Bronchial epithelial cell (primary cell): ENCODE results near the gene EPS8L1. TPM values are rescaled to one million over a fixed set of nuclear protein-coding genes. Genes with fewer than 3 reads are reported as not detected.

Source experiments
- DNase-seq: peaks from one replicate; pipeline ENCODE4 v3.0.0-alpha.2; 2010; ENCODE audit warnings: low read depth
- FAIRE-seq: peaks from 2 replicates; lab custom pipeline; 2011; peaks lifted over from hg19 to GRCh38; lab: Jason Lieb, UNC
- H3K27me3 ChIP-seq: 2 replicates; pipeline ENCODE4 v1.5.1; 2011; ENCODE audit warnings: low read length; ENCODE audit not compliant: control insufficient read depth, insufficient read depth
- H3K36me3 ChIP-seq: 2 replicates; pipeline ENCODE4 v1.5.1; 2011; ENCODE audit warnings: low read length; ENCODE audit not compliant: control insufficient read depth, insufficient read depth
- H3K4me3 ChIP-seq: 2 replicates; pipeline ENCODE4 v1.5.1; 2011; ENCODE audit warnings: mild to moderate bottlenecking, low read depth, low read length, control low read depth
- CTCF ChIP-seq: IDR thresholded peaks from 2 replicates; pipeline ENCODE4 v1.5.1; 2011; ENCODE audit warnings: mild to moderate bottlenecking, moderate library complexity, low read length, control low read depth, inconsistent platforms; ENCODE audit not compliant: insufficient read depth, severe bottlenecking
- total RNA-seq: library from RNA; depleted of rRNA; stranded (reverse); fragments of >200 nt; gene quantifications from 2 replicates; pipeline ENCODE4 v1.2.1, GENCODE V29; 2014

The EPS8L1 gene
- total RNA-seq, 1 donor from 2014 or later: 117 TPM

- TF ChIP-seq CTCF: no peak
- Histone ChIP-seq H3K4me3 (no peak overlapping the region), H3K36me3 (no peaks in the 10 kb centered on the region), H3K27me3 (no peaks in the 10 kb centered on the region)
- FAIRE-seq (no peak), DNase-seq (no peak)
Measured at GRCh38 chr19:55119053-55119452, 43.4 kb downstream of the EPS8L1 start.

GRCh38 chr19:55131421-55131820 lies 55.8 kb downstream of the EPS8L1 start:
- FAIRE-seq (no peak), DNase-seq (no peak)
- TF ChIP-seq CTCF: no peak
- Histone ChIP-seq H3K27me3 (peaks cover 4% of the 10 kb centered on the region), H3K4me3 (no peak overlapping the region), H3K36me3 (no peaks in the 10 kb centered on the region)

GRCh38 chr19:55132453-55133129 lies 56.9 kb downstream of the EPS8L1 start:
- no peak for FAIRE-seq
- TF ChIP-seq CTCF: no peak
- H3K4me3 ChIP-seq: no peak overlapping the region
- peaks cover 4% of the 10 kb centered on the region for H3K27me3 ChIP-seq
- DNase-seq: no peak
- H3K36me3 ChIP-seq: no peaks in the 10 kb centered on the region

- no peak for FAIRE-seq
- H3K27me3 ChIP-seq: peaks cover 4% of the 10 kb centered on the region
- no peaks in the 10 kb centered on the region for H3K36me3 ChIP-seq
- TF ChIP-seq CTCF: no peak
- no peak for DNase-seq
- no peak overlapping the region for H3K4me3 ChIP-seq
Measured at GRCh38 chr19:55133639-55134444, 58.2 kb downstream of the EPS8L1 start.

GRCh38 chr19:55134736-55135135 lies 59.1 kb downstream of the EPS8L1 start:
- H3K36me3 ChIP-seq: no peaks in the 10 kb centered on the region
- no peak for TF ChIP-seq CTCF
- FAIRE-seq: no peak
- no peak overlapping the region for H3K4me3 ChIP-seq
- no peak for DNase-seq
- peaks cover 3% of the 10 kb centered on the region for H3K27me3 ChIP-seq
